Amygdala (tissue), 56 donors: ENCODE measurements around the gene SUPT20HL2.
"Not testable (repeated sequence)": the region's sequence is repeated elsewhere in the genome, so short reads cannot be mapped to it uniquely, and the experiment has no call there.

Source experiments
- DNase-seq, 56 donors: peaks; one replicate each; lab custom pipeline; 2025; lab: John Stamatoyannopoulos, UW

Gene SUPT20HL2

GRCh38 chrX:24314019-24314635 is at the start of gene SUPT20HL2:
Gene SUPT20HL2 (minus strand): TSS chrX:24314069. CDS start chrX:24313315, 754 bp downstream.
- DNase-seq: no peak

- DNase-seq: not testable (repeated sequence)
Measured at GRCh38 chrX:24362089-24362745, 48.3 kb upstream of the SUPT20HL2 start.

- no peak for DNase-seq
Measured at GRCh38 chrX:24360272-24360671, 46.4 kb upstream of the SUPT20HL2 start, which contains the start of gene SUPT20HL1. Gene SUPT20HL1 (plus strand): TSS chrX:24360639. CDS start chrX:24362761, 2,122 bp downstream.

- DNase-seq: no peak
Measured at GRCh38 chrX:24357106-24357505, 43.2 kb upstream of the SUPT20HL2 start.

- DNase-seq: no peak
Measured at GRCh38 chrX:24355095-24355494, 41.2 kb upstream of the SUPT20HL2 start.

GRCh38 chrX:24350217-24350616 is 36.3 kb upstream of the SUPT20HL2 start:
- no peak for DNase-seq

GRCh38 chrX:24347881-24348280 is 34.0 kb upstream of the SUPT20HL2 start:
- peak in 2 of 56 donors; percentile 0 to 2 for DNase-seq

- no peak for DNase-seq
Measured at GRCh38 chrX:24343719-24344118, 29.9 kb upstream of the SUPT20HL2 start.

GRCh38 chrX:24341795-24342194 is 27.9 kb upstream of the SUPT20HL2 start:
- DNase-seq: no peak

- DNase-seq: no peak
Measured at GRCh38 chrX:24340501-24340900, 26.6 kb upstream of the SUPT20HL2 start.

GRCh38 chrX:24339911-24340310 is 26.0 kb upstream of the SUPT20HL2 start:
- DNase-seq: no peak

GRCh38 chrX:24335871-24336270 is 22.0 kb upstream of the SUPT20HL2 start:
- no peak for DNase-seq

- no peak for DNase-seq
Measured at GRCh38 chrX:24334461-24334860, 20.6 kb upstream of the SUPT20HL2 start.

GRCh38 chrX:24333371-24333770 is 19.5 kb upstream of the SUPT20HL2 start:
- DNase-seq: no peak

- no peak for DNase-seq
Measured at GRCh38 chrX:24332878-24333277, 19.0 kb upstream of the SUPT20HL2 start.

GRCh38 chrX:24325231-24325630 is 11.4 kb upstream of the SUPT20HL2 start:
- no peak for DNase-seq

- no peak for DNase-seq
Measured at GRCh38 chrX:24321741-24322395, 8.0 kb upstream of the SUPT20HL2 start.

GRCh38 chrX:24317567-24317966 is 3.7 kb upstream of the SUPT20HL2 start:
- DNase-seq: no peak

GRCh38 chrX:24316111-24316510 is 2.2 kb upstream of the SUPT20HL2 start:
- DNase-seq: peak in 1 of 56 donors; percentile 5

- not testable (repeated sequence) for DNase-seq
Measured at GRCh38 chrX:24312249-24312607, 1.6 kb downstream of the SUPT20HL2 start.

- not testable (repeated sequence) for DNase-seq
Measured at GRCh38 chrX:24311507-24312248, 2.2 kb downstream of the SUPT20HL2 start.
